ENCODE results near the gene FRMPD2. TPM values are rescaled to one million over a fixed set of nuclear protein-coding genes. Genes with fewer than 3 reads are reported as not detected.
"Not testable (repeated sequence)": the region's sequence is repeated elsewhere in the genome, so short reads cannot be mapped to it uniquely, and the experiment has no call there.

Gene FRMPD2
- total RNA-seq, 2 experiments from 2014 or later = not detected

- H3K9me3 Mint-ChIP-seq; intact Hi-C loops (cut with DNase I, micrococcal nuclease); H3K27ac ChIP-seq (ENCODE audit: low read depth in 1 of 2, low read length in 2 of 2); H3K4me1 Mint-ChIP-seq (ENCODE audit: low read depth); H3K36me3 Mint-ChIP-seq (ENCODE audit: low read depth); POLR2A ChIA-PET; H3K27me3 ChIP-seq (ENCODE audit: control insufficient read depth in 1 of 2, insufficient read depth in 2 of 2, low read length in 2 of 2); H3K4me1 ChIP-seq (ENCODE audit: insufficient read depth, low read length); H3K9me3 ChIP-seq (ENCODE audit: control insufficient read depth in 1 of 2, insufficient read depth in 1 of 2, low read length in 2 of 2); H3K4me3 Mint-ChIP-seq; DNase-seq; H3K27ac Mint-ChIP-seq; H3K27me3 Mint-ChIP-seq; ATAC-seq (ENCODE audit: poor library complexity); H3K4me3 ChIP-seq (ENCODE audit: low read length); H3K36me3 ChIP-seq (ENCODE audit: insufficient read depth, low read length); CTCF ChIA-PET: not testable (repeated sequence)
Observed at GRCh38 chr10:48143721-48144642, 130.5 kb downstream of the FRMPD2 start.

GRCh38 chr10:48140949-48141348 lies 133.5 kb downstream of the FRMPD2 start:
- H3K9me3 Mint-ChIP-seq; CTCF ChIA-PET; H3K36me3 Mint-ChIP-seq (ENCODE audit: low read depth); H3K4me3 Mint-ChIP-seq; H3K4me1 Mint-ChIP-seq (ENCODE audit: low read depth); H3K9me3 ChIP-seq (ENCODE audit: control insufficient read depth in 1 of 2, insufficient read depth in 1 of 2, low read length in 2 of 2); H3K27me3 Mint-ChIP-seq; DNase-seq; H3K4me1 ChIP-seq (ENCODE audit: insufficient read depth, low read length); intact Hi-C loops (cut with DNase I, micrococcal nuclease); H3K27ac ChIP-seq (ENCODE audit: low read depth in 1 of 2, low read length in 2 of 2); H3K36me3 ChIP-seq (ENCODE audit: insufficient read depth, low read length); H3K27ac Mint-ChIP-seq; H3K4me3 ChIP-seq (ENCODE audit: low read length); ATAC-seq (ENCODE audit: poor library complexity); POLR2A ChIA-PET; H3K27me3 ChIP-seq (ENCODE audit: control insufficient read depth in 1 of 2, insufficient read depth in 2 of 2, low read length in 2 of 2): not testable (repeated sequence)

GRCh38 chr10:48139953-48140850 lies 134.3 kb downstream of the FRMPD2 start:
- CTCF ChIA-PET; H3K9me3 Mint-ChIP-seq; DNase-seq; H3K9me3 ChIP-seq (ENCODE audit: control insufficient read depth in 1 of 2, insufficient read depth in 1 of 2, low read length in 2 of 2); H3K4me3 ChIP-seq (ENCODE audit: low read length); H3K36me3 ChIP-seq (ENCODE audit: insufficient read depth, low read length); H3K4me1 ChIP-seq (ENCODE audit: insufficient read depth, low read length); H3K36me3 Mint-ChIP-seq (ENCODE audit: low read depth); POLR2A ChIA-PET; H3K27ac Mint-ChIP-seq; H3K27ac ChIP-seq (ENCODE audit: low read depth in 1 of 2, low read length in 2 of 2); H3K27me3 ChIP-seq (ENCODE audit: control insufficient read depth in 1 of 2, insufficient read depth in 2 of 2, low read length in 2 of 2); H3K4me1 Mint-ChIP-seq (ENCODE audit: low read depth); intact Hi-C loops (cut with DNase I, micrococcal nuclease); H3K27me3 Mint-ChIP-seq: not testable (repeated sequence)
- peak; percentile 48 for ATAC-seq (ENCODE audit: poor library complexity)
- H3K4me3 Mint-ChIP-seq = peak overlapping the region; percentile 66

- H3K27ac ChIP-seq (ENCODE audit: low read depth in 1 of 2, low read length in 2 of 2); CTCF ChIA-PET; H3K36me3 ChIP-seq (ENCODE audit: insufficient read depth, low read length); H3K36me3 Mint-ChIP-seq (ENCODE audit: low read depth); H3K27ac Mint-ChIP-seq; H3K9me3 ChIP-seq (ENCODE audit: control insufficient read depth in 1 of 2, insufficient read depth in 1 of 2, low read length in 2 of 2); H3K27me3 ChIP-seq (ENCODE audit: control insufficient read depth in 1 of 2, insufficient read depth in 2 of 2, low read length in 2 of 2); ATAC-seq (ENCODE audit: poor library complexity); H3K27me3 Mint-ChIP-seq; H3K4me1 Mint-ChIP-seq (ENCODE audit: low read depth); H3K4me3 ChIP-seq (ENCODE audit: low read length); H3K4me3 Mint-ChIP-seq; H3K9me3 Mint-ChIP-seq; POLR2A ChIA-PET; intact Hi-C loops (cut with DNase I, micrococcal nuclease); H3K4me1 ChIP-seq (ENCODE audit: insufficient read depth, low read length); DNase-seq: not testable (repeated sequence)
Observed at GRCh38 chr10:48128954-48129353, 145.5 kb downstream of the FRMPD2 start.

- POLR2A ChIA-PET; H3K36me3 Mint-ChIP-seq (ENCODE audit: low read depth); H3K27me3 Mint-ChIP-seq; H3K4me3 ChIP-seq (ENCODE audit: low read length); H3K4me1 Mint-ChIP-seq (ENCODE audit: low read depth); H3K27ac ChIP-seq (ENCODE audit: low read depth in 1 of 2, low read length in 2 of 2); H3K9me3 Mint-ChIP-seq; H3K4me1 ChIP-seq (ENCODE audit: insufficient read depth, low read length); DNase-seq; H3K9me3 ChIP-seq (ENCODE audit: control insufficient read depth in 1 of 2, insufficient read depth in 1 of 2, low read length in 2 of 2); H3K4me3 Mint-ChIP-seq; H3K27ac Mint-ChIP-seq; intact Hi-C loops (cut with DNase I, micrococcal nuclease); H3K36me3 ChIP-seq (ENCODE audit: insufficient read depth, low read length); CTCF ChIA-PET; H3K27me3 ChIP-seq (ENCODE audit: control insufficient read depth in 1 of 2, insufficient read depth in 2 of 2, low read length in 2 of 2); ATAC-seq (ENCODE audit: poor library complexity): not testable (repeated sequence)
Observed at GRCh38 chr10:48126251-48126650, 148.2 kb downstream of the FRMPD2 start.

GRCh38 chr10:48125631-48126030 lies 148.9 kb downstream of the FRMPD2 start:
- H3K4me1 ChIP-seq (ENCODE audit: insufficient read depth, low read length); H3K27ac Mint-ChIP-seq; H3K4me1 Mint-ChIP-seq (ENCODE audit: low read depth); H3K9me3 ChIP-seq (ENCODE audit: control insufficient read depth in 1 of 2, insufficient read depth in 1 of 2, low read length in 2 of 2); ATAC-seq (ENCODE audit: poor library complexity); intact Hi-C loops (cut with DNase I, micrococcal nuclease); H3K36me3 ChIP-seq (ENCODE audit: insufficient read depth, low read length); H3K9me3 Mint-ChIP-seq; POLR2A ChIA-PET; H3K4me3 ChIP-seq (ENCODE audit: low read length); H3K27ac ChIP-seq (ENCODE audit: low read depth in 1 of 2, low read length in 2 of 2); H3K27me3 ChIP-seq (ENCODE audit: control insufficient read depth in 1 of 2, insufficient read depth in 2 of 2, low read length in 2 of 2); CTCF ChIA-PET; H3K27me3 Mint-ChIP-seq; DNase-seq; H3K36me3 Mint-ChIP-seq (ENCODE audit: low read depth); H3K4me3 Mint-ChIP-seq: not testable (repeated sequence)

- H3K36me3 Mint-ChIP-seq (ENCODE audit: low read depth); H3K27me3 ChIP-seq (ENCODE audit: control insufficient read depth in 1 of 2, insufficient read depth in 2 of 2, low read length in 2 of 2); DNase-seq; H3K9me3 ChIP-seq (ENCODE audit: control insufficient read depth in 1 of 2, insufficient read depth in 1 of 2, low read length in 2 of 2); H3K9me3 Mint-ChIP-seq; H3K36me3 ChIP-seq (ENCODE audit: insufficient read depth, low read length); H3K4me1 Mint-ChIP-seq (ENCODE audit: low read depth); CTCF ChIA-PET; H3K27me3 Mint-ChIP-seq; H3K4me1 ChIP-seq (ENCODE audit: insufficient read depth, low read length); H3K27ac Mint-ChIP-seq; H3K4me3 Mint-ChIP-seq; H3K4me3 ChIP-seq (ENCODE audit: low read length); H3K27ac ChIP-seq (ENCODE audit: low read depth in 1 of 2, low read length in 2 of 2); intact Hi-C loops (cut with DNase I, micrococcal nuclease); POLR2A ChIA-PET; ATAC-seq (ENCODE audit: poor library complexity): not testable (repeated sequence)
Observed at GRCh38 chr10:48122618-48123017, 151.9 kb downstream of the FRMPD2 start.

All from CD4-positive, alpha-beta T cell (primary cell).